ENCODE results near the gene TAF4. TPM values are rescaled to one million over a fixed set of nuclear protein-coding genes. Genes with fewer than 3 reads are reported as not detected.
"Not testable (repeated sequence)": the region's sequence is repeated elsewhere in the genome, so short reads cannot be mapped to it uniquely, and the experiment has no call there.

TAF4 gene
- total and polyA plus RNA-seq, 8 donors, result 14.1 to 21.0 (median 17.1) TPM

DNA sequence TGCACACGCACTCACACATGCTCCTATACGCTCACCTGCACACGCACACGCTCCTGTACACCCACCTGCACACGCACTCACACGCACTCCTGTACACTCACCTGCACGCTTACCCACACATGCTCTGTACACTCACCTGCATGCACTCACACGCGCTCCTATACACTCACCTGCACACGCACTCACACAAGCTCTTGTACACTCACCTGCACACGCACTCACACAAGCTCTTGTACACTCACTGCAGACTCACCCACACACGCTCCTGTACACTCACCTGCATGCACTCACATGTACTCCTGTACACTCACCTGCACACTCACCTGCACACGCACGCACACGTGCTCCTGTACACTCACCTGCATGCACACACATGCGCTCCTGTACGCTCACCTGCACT lies 22.0 kb upstream of the TAF4 start:
- TF ChIP-seq, protein P1, sequence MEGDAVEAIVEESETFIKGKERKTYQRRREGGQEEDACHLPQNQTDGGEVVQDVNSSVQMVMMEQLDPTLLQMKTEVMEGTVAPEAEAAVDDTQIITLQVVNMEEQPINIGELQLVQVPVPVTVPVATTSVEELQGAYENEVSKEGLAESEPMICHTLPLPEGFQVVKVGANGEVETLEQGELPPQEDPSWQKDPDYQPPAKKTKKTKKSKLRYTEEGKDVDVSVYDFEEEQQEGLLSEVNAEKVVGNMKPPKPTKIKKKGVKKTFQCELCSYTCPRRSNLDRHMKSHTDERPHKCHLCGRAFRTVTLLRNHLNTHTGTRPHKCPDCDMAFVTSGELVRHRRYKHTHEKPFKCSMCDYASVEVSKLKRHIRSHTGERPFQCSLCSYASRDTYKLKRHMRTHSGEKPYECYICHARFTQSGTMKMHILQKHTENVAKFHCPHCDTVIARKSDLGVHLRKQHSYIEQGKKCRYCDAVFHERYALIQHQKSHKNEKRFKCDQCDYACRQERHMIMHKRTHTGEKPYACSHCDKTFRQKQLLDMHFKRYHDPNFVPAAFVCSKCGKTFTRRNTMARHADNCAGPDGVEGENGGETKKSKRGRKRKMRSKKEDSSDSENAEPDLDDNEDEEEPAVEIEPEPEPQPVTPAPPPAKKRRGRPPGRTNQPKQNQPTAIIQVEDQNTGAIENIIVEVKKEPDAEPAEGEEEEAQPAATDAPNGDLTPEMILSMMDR (IDR thresholded peaks at IDR 0.05), result no peak
- H3K27ac ChIP-seq, result no peak overlapping the region
- H3K36me3 ChIP-seq, result no peaks in the 10 kb centered on the region
- intact Hi-C loops (cut with DNase I), result no loop called here
- no peak for ATAC-seq
- H3K9me3 ChIP-seq, result peaks cover 0 to under 1% of the 10 kb centered on the region in 2 donors
- peaks cover 0 to 33% of the 10 kb centered on the region in 2 donors for H3K27me3 ChIP-seq
- no peak for DNase-seq
- no peaks in the 10 kb centered on the region for H3K4me1 ChIP-seq
- H3K4me3 ChIP-seq, result no peak overlapping the region

DNA sequence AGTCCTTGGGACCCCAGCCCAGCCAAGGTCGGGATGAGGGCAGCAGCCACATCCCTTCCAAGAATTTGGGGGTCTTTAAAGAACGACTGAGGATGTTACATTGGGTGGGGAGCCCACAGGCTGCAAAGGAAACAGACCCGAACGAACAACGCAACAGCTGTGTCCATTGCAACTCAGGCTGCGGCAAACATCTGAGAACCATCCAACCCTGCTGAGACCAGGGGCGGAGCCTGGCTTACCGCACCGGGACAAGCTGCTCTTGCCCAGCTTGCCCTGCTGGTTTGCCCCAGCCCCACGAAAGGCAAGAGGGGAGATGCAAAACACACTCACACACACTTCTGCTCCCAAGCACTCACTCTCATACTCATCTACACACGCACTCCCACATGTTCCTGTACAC lies 21.5 kb upstream of the TAF4 start:
- no peak overlapping the region for H3K4me3 ChIP-seq
- H3K4me1 ChIP-seq, result no peaks in the 10 kb centered on the region
- peak in 1 of 4 donors; percentile 13 for DNase-seq
- TF ChIP-seq, protein P1 (IDR thresholded peaks at IDR 0.05), result no peak
- no peaks in the 10 kb centered on the region for H3K36me3 ChIP-seq
- intact Hi-C loops (cut with DNase I), result no loop called here
- H3K9me3 ChIP-seq, result no peaks in the 10 kb centered on the region
- peak; percentile 56 for ATAC-seq
- no peak overlapping the region for H3K27ac ChIP-seq
- H3K27me3 ChIP-seq, result peaks cover 0 to 34% of the 10 kb centered on the region in 2 donors

DNA sequence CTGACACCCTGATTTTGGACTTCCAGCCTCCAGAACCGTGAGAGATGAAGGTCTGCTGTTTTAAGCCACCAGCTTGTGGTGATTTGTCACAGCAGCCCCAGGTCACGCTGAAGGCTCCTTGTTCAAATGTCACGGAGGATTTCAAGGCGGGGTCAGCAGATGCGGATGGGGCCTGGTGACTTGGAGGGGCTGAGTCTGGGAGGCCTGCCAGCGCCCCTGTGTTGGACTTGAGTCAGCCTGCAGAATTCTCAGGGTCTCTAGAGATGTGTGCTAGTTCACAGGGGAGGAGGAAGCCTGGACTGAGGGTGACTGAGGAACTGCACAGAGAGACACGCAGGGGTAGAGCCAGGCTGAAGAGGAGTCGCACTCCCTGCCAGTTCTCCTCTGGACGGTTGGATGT lies 19.5 kb upstream of the TAF4 start:
- H3K36me3 ChIP-seq, result no peaks in the 10 kb centered on the region
- H3K27ac ChIP-seq, result no peak overlapping the region
- no peaks in the 10 kb centered on the region for H3K4me1 ChIP-seq
- DNase-seq, result no peak
- intact Hi-C loops (cut with DNase I), result no loop called here
- H3K9me3 ChIP-seq, result no peaks in the 10 kb centered on the region
- H3K27me3 ChIP-seq, result peaks cover 0 to 41% of the 10 kb centered on the region in 2 donors
- ATAC-seq, result no peak
- TF ChIP-seq, protein P1 (IDR thresholded peaks at IDR 0.05), result no peak
- H3K4me3 ChIP-seq, result no peak overlapping the region

DNA sequence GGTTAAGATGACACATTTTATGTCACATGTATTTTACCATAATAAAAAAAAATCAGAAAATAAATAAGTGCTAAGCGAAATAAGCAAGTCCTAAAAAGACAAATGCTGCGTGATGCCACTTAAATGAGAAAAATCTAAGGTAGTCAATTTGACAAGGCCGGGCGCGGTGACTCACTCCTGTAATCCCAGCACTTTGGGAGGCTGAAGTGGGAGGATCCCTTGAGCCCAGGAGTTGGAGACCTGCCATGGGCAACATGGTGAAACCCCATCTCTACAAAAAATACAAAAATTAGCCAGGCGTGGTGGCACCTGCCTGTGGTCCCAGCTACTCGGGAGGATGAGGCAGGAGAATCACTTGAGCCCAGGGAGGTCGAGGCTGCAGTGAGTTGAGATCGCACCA lies 18.5 kb upstream of the TAF4 start:
- DNase-seq; H3K27ac ChIP-seq; ATAC-seq; H3K36me3 ChIP-seq; H3K4me3 ChIP-seq; H3K9me3 ChIP-seq; H3K4me1 ChIP-seq; intact Hi-C loops (cut with DNase I): not testable (repeated sequence)
- H3K27me3 ChIP-seq, result peaks cover 0 to 37% of the 10 kb centered on the region in 2 donors

DNA sequence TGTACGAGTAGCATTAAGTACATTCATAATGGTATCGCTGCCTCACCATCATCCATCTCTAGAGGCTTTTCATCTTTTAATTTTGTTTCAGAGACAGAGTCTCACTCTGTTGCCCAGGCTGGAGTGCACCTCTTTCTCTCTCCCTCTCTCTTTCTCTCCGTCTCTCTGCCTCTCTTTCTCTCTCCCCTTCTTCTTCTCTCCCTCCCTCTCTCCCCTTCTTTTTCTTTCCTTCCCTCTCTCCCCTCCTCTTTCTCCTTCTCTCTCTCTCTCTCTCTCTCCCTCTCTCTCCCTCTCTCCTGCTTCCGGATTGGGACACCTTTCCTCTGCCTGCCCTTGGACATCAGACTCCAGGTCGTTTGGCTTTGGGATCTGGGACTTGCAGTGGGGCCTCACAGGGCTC lies 17.6 kb upstream of the TAF4 start:
- Histone ChIP-seq H3K27ac (no peak overlapping the region), H3K4me1 (no peaks in the 10 kb centered on the region), H3K36me3 (no peaks in the 10 kb centered on the region), H3K27me3 (peaks cover 0 to 32% of the 10 kb centered on the region in 2 donors), H3K9me3 (peaks cover 0 to 5% of the 10 kb centered on the region in 2 donors), H3K4me3 (no peak overlapping the region)
- intact Hi-C loops (cut with DNase I), result no loop called here
- ATAC-seq (no peak), DNase-seq (no peak)
- TF ChIP-seq, protein P1 (IDR thresholded peaks at IDR 0.05), result no peak
